ENCODE measurements around the gene MBD3L3. TPM values are rescaled to one million over a fixed set of nuclear protein-coding genes. Genes with fewer than 3 reads are reported as not detected.
"Not testable (repeated sequence)": the region's sequence is repeated elsewhere in the genome, so short reads cannot be mapped to it uniquely, and the experiment has no call there.

MBD3L3 gene
- total RNA-seq, 1 experiment from 2014 or later = 2.6 TPM

GRCh38 chr19:7067122-7067521 lies 8.6 kb upstream of the MBD3L3 start:
- in situ Hi-C loops (cut with HindIII; ENCODE audit: low sequenced_read_pairs); DNase-seq (ENCODE audit: low spot score): not testable (repeated sequence)

- DNase-seq (ENCODE audit: low spot score) = no peak
- in situ Hi-C loops (cut with HindIII; ENCODE audit: low sequenced_read_pairs) = no loop called here
Measured at GRCh38 chr19:7063764-7064418, 5.4 kb upstream of the MBD3L3 start.

GRCh38 chr19:7063339-7063738 lies 4.9 kb upstream of the MBD3L3 start:
- no peak for DNase-seq (ENCODE audit: low spot score)
- in situ Hi-C loops (cut with HindIII; ENCODE audit: low sequenced_read_pairs) = no loop called here

GRCh38 chr19:7059977-7060376 lies 1.5 kb upstream of the MBD3L3 start:
- DNase-seq (ENCODE audit: low spot score); in situ Hi-C loops (cut with HindIII; ENCODE audit: low sequenced_read_pairs): not testable (repeated sequence)

GRCh38 chr19:7056371-7056770 lies 2.1 kb downstream of the MBD3L3 start:
- in situ Hi-C loops (cut with HindIII; ENCODE audit: low sequenced_read_pairs) = not testable (repeated sequence)

GRCh38 chr19:7055679-7056078 lies 2.8 kb downstream of the MBD3L3 start:
- DNase-seq (ENCODE audit: low spot score); in situ Hi-C loops (cut with HindIII; ENCODE audit: low sequenced_read_pairs): not testable (repeated sequence)

More at GRCh38 chr19:7056371-7056770, 2.1 kb downstream of the MBD3L3 start:
- not testable (repeated sequence) for DNase-seq (ENCODE audit: low spot score)

- in situ Hi-C loops (cut with HindIII; ENCODE audit: low sequenced_read_pairs); DNase-seq (ENCODE audit: low spot score): not testable (repeated sequence)
Measured at GRCh38 chr19:7054635-7055368, 3.7 kb downstream of the MBD3L3 start.

GRCh38 chr19:7052896-7053295 lies 5.6 kb downstream of the MBD3L3 start:
- DNase-seq (ENCODE audit: low spot score); in situ Hi-C loops (cut with HindIII; ENCODE audit: low sequenced_read_pairs): not testable (repeated sequence)

- DNase-seq (ENCODE audit: low spot score); in situ Hi-C loops (cut with HindIII; ENCODE audit: low sequenced_read_pairs): not testable (repeated sequence)
Measured at GRCh38 chr19:7051421-7051820, 7.1 kb downstream of the MBD3L3 start.

GRCh38 chr19:7049021-7049420 lies 9.5 kb downstream of the MBD3L3 start, which contains the start of gene MBD3L2:
TSS of gene MBD3L2 (plus strand) at chr19:7049321. CDS start at chr19:7049374, 53 bp downstream.
- DNase-seq (ENCODE audit: low spot score); in situ Hi-C loops (cut with HindIII; ENCODE audit: low sequenced_read_pairs): not testable (repeated sequence)

GRCh38 chr19:7041563-7041962 lies 16.9 kb downstream of the MBD3L3 start:
- in situ Hi-C loops (cut with HindIII; ENCODE audit: low sequenced_read_pairs); DNase-seq (ENCODE audit: low spot score): not testable (repeated sequence)

GRCh38 chr19:7040079-7040478 lies 18.4 kb downstream of the MBD3L3 start, which contains the start of gene MBD3L4:
TSS of gene MBD3L4 (minus strand) at chr19:7040179. CDS start at chr19:7040144, 35 bp downstream.
- in situ Hi-C loops (cut with HindIII; ENCODE audit: low sequenced_read_pairs) = not testable (repeated sequence)

GRCh38 chr19:7030278-7030677 lies 28.2 kb downstream of the MBD3L3 start, which contains the start of gene MBD3L5:
TSS of gene MBD3L5 (plus strand) at chr19:7030578. CDS start at chr19:7030612, 34 bp downstream.
- DNase-seq (ENCODE audit: low spot score); in situ Hi-C loops (cut with HindIII; ENCODE audit: low sequenced_read_pairs): not testable (repeated sequence)

More at GRCh38 chr19:7040079-7040478, 18.4 kb downstream of the MBD3L3 start, which contains the start of gene MBD3L4:
- not testable (repeated sequence) for DNase-seq (ENCODE audit: low spot score)

GRCh38 chr19:7028790-7029189 lies 29.7 kb downstream of the MBD3L3 start:
- DNase-seq (ENCODE audit: low spot score); in situ Hi-C loops (cut with HindIII; ENCODE audit: low sequenced_read_pairs): not testable (repeated sequence)

GRCh38 chr19:7021331-7021730 lies 37.1 kb downstream of the MBD3L3 start, which contains the start of gene MBD3L2B:
TSS of gene MBD3L2B (minus strand) at chr19:7021431. CDS start at chr19:7021397, 34 bp downstream.
- DNase-seq (ENCODE audit: low spot score); in situ Hi-C loops (cut with HindIII; ENCODE audit: low sequenced_read_pairs): not testable (repeated sequence)

GRCh38 chr19:7018828-7019227 lies 39.6 kb downstream of the MBD3L3 start:
- no peak for DNase-seq (ENCODE audit: low spot score)
- in situ Hi-C loops (cut with HindIII; ENCODE audit: low sequenced_read_pairs) = no loop called here

- DNase-seq (ENCODE audit: low spot score) = no peak
- in situ Hi-C loops (cut with HindIII; ENCODE audit: low sequenced_read_pairs) = no loop called here
Measured at GRCh38 chr19:7013678-7014077, 44.8 kb downstream of the MBD3L3 start.

GRCh38 chr19:7010722-7011593 lies 47.5 kb downstream of the MBD3L3 start:
- in situ Hi-C loops (cut with HindIII; ENCODE audit: low sequenced_read_pairs) = no loop called here
- DNase-seq (ENCODE audit: low spot score) = no peak

GRCh38 chr19:7007859-7008258 lies 50.6 kb downstream of the MBD3L3 start:
- in situ Hi-C loops (cut with HindIII; ENCODE audit: low sequenced_read_pairs) = no loop called here
- DNase-seq (ENCODE audit: low spot score) = no peak

Measured in G401 (cell line).